Colonic mucosa (tissue), 4 donors: ENCODE results near the gene B3GNT8. TPM values are rescaled to one million over a fixed set of nuclear protein-coding genes. Genes with fewer than 3 reads are reported as not detected.
"Not testable (repeated sequence)": the region's sequence is repeated elsewhere in the genome, so short reads cannot be mapped to it uniquely, and the experiment has no call there.

Experiments
- DNase-seq: peaks from one replicate; pipeline ENCODE4 v3.0.0-alpha.2; 2020
- H3K27ac ChIP-seq: fragments of 200-600 bp; one replicate; pipeline ENCODE4 v1.8.0; 2021
- H3K27me3 ChIP-seq: fragments of 200-600 bp; one replicate; pipeline ENCODE4 v1.8.0; 2021
- H3K36me3 ChIP-seq: fragments of 200-600 bp; one replicate; pipeline ENCODE4 v1.8.0; 2021
- H3K4me1 ChIP-seq: fragments of 200-600 bp; one replicate; pipeline ENCODE4 v1.8.0; 2021; ENCODE audit warnings: mild to moderate bottlenecking
- H3K4me3 ChIP-seq: fragments of 200-600 bp; one replicate; pipeline ENCODE4 v1.8.0; 2021
- H3K9ac ChIP-seq, 2 donors: one replicate each; pipeline ENCODE4 v1.7.0; 2013; ENCODE audit warnings: control low read depth in 2 of 2, low read depth in 2 of 2, low read length in 2 of 2
- H3K9me3 ChIP-seq: fragments of 200-600 bp; one replicate; pipeline ENCODE4 v1.8.0; 2021
- intact Hi-C: fragments of 100-400 bp; cut with DNase I; formaldehyde crosslinking; loops from one replicate; pipeline ENCODE4 v1.14.1; 2022
- total RNA-seq, 2 donors: library from RNA; stranded (reverse); fragmentation: NEBNext Ultra II Directional in 1 of 2; extraction: Animal tissue kit (Norgen Biotek cat#: 25700) in 1 of 2; gene quantifications; one replicate each; pipeline ENCODE4 v1.2.1, GENCODE V29; 2021
- TF ChIP-seq, protein P1 (sequence below): fragments of 200-600 bp; IDR thresholded peaks from one replicate; pipeline ENCODE4 v1.8.0; 2022; ENCODE audit warnings: antibody characterized with exemption, mild to moderate bottlenecking
- donor health status: healthy.
- donor health status: DM: no; HTN: no; CAD: no.
- donor health status: DM: no; HTN: no; CAD: no.

B3GNT8 gene
- total RNA-seq, 2 donors from 2014 or later: 26.5 to 34.1 TPM

DNA sequence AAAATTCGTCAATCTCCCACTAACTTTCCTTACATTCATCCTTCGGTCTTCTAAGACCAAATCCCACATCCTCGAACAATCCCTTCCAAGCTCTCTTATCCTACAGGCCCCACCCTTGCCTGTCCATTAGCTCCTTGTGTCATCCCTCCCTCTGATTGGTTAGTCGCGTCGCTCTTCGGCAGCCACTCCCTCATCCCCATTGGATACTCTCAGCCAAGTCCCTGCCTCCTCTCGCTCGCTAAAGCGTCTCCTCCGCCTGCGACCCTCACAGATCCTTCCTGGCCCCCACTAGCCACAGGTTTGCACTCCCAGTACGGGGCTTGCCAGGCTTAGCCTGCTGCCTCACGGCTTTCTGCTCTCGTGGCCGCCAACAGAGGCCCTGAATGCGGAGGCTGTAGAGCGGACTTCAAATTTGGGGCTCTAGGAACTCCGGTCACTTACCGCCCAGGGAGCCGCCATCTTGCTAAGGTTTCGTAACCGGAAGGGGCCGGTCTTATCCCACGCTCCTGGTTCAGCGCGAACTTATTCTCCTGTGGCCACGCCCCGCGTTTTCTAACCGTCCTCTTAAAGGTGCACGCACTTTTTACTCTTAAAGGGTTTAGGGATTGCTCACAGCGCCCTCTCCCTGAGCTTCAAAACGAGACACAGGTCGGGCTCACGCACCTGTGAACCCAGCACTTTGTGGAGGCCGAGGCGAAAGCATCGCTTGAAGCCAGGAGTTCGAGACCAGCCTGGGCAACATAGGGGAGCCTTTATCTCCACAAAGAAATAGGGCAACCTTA, 12.5 kb upstream of the B3GNT8 start, which contains the start of gene DMAC2:
Gene DMAC2, minus strand, starts transcription at position 472 of the 782 bp plus-strand sequence. Its CDS starts 13 bp downstream, at position 459.
- Histone ChIP-seq H3K27me3 (no peaks in the 10 kb centered on the region), H3K4me1 (peaks cover 3% of the 10 kb centered on the region), H3K36me3 (no peaks in the 10 kb centered on the region), H3K9me3 (no peaks in the 10 kb centered on the region), H3K4me3 (peak within 1 kb of the TSS; percentile 65), H3K9ac (peak within 1 kb of the TSS; percentile 72 to 92), H3K27ac (peak within 1 kb of the TSS; percentile 91)
- DNase-seq: peak; percentile 99
- intact Hi-C loops: loop anchor here (10.0 kb wide), 2 partner anchors 95 to 115 kb away; no protein-coding TSS in a partner anchor
- TF ChIP-seq, protein P1, sequence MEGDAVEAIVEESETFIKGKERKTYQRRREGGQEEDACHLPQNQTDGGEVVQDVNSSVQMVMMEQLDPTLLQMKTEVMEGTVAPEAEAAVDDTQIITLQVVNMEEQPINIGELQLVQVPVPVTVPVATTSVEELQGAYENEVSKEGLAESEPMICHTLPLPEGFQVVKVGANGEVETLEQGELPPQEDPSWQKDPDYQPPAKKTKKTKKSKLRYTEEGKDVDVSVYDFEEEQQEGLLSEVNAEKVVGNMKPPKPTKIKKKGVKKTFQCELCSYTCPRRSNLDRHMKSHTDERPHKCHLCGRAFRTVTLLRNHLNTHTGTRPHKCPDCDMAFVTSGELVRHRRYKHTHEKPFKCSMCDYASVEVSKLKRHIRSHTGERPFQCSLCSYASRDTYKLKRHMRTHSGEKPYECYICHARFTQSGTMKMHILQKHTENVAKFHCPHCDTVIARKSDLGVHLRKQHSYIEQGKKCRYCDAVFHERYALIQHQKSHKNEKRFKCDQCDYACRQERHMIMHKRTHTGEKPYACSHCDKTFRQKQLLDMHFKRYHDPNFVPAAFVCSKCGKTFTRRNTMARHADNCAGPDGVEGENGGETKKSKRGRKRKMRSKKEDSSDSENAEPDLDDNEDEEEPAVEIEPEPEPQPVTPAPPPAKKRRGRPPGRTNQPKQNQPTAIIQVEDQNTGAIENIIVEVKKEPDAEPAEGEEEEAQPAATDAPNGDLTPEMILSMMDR: peak; percentile 26

DNA sequence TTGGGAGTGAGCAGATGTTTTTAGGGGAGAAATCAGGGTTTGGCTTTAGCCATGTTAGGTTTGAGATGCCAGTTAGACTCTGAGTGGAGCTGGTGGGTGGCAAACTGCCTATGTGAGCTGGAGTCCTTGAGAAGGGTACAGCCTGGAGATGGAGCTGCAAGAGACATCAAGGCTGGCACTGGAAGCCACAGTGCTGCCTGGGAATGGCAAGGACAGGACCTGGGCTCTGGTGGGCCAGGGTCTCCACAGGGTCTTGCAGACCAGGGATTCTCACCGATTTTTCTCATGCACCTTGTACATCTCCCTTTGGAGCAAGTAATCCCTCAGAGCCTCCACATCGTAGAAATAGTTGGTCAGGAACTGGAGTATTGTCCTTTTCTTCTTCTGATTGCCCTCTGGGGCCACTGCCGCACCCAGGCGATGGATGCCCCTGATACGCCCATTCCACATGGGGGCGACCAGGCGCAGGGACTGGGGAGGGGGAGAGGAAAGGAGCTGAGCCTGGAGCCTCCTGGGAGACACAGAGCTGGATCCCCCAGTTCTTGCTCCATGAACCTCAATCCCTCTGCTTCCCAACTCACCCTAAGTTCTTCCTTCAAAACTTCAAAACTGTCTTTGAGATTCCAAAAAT, 10.9 kb upstream of the B3GNT8 start:
- no peak overlapping the region for H3K27ac ChIP-seq
- no peaks in the 10 kb centered on the region for H3K36me3 ChIP-seq
- no peaks in the 10 kb centered on the region for H3K9me3 ChIP-seq
- TF ChIP-seq, protein P1: no peak
- H3K4me1 ChIP-seq: peaks cover 3% of the 10 kb centered on the region
- DNase-seq: no peak
- no peak overlapping the region for H3K9ac ChIP-seq
- intact Hi-C loops: loop anchor here (10.0 kb wide), 1 partner anchor 113 kb away; no protein-coding TSS in a partner anchor
- no peak overlapping the region for H3K4me3 ChIP-seq
- H3K27me3 ChIP-seq: no peaks in the 10 kb centered on the region

DNA sequence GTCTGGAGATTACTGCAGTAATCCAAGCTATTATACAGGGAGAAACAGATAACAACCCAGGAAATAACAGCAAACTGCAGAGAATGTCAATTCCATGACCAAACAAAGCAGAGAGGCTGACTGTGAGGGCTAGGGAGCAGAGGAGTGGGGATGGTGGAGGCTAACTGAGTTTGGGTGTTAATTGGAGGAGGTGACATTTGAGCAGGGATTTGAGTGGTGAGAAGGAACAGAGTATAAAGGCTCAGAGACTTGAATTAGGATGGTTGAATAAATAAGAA, 9.4 kb upstream of the B3GNT8 start:
- DNase-seq: no peak
- H3K36me3 ChIP-seq: no peaks in the 10 kb centered on the region

DNA sequence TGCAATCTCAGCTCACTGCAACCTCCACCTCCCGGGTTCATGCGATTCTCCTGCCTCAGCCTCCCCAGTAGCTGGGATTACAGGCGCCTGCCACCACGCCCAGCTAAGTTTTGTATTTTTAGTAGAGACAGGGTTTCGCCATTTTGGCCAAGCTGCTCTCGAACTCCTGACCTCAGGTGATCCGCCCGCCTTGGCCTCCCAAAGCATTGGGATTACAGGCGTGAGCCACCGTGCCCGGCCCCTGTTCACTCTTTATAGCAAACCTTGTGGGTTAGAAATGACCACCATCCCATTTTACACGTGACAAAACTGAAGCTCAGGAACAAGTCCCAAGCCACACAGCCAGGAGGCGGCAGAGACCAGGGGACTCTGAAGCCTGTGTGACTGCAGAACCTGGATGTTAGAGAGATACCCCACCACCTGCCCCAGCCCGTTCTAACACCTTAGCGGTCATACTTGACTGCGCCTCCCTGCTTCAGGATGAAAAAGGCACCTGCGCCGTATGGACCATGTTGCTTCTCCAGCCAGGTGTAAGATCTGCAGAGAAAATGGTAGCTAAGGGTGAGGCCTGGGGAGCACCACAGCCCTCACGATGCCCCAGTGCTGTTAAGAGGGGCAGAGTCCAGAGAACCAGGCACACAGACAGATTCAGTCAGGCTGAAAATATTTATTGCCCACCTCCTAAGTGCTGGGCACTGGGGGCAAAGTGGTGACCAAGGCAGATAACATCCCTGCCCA, 8.9 kb upstream of the B3GNT8 start:
- no peak overlapping the region for H3K9ac ChIP-seq

More for the DNA sequence above, 9.4 kb upstream of the B3GNT8 start:
- Histone ChIP-seq H3K9me3 (no peaks in the 10 kb centered on the region), H3K4me3 (no peak overlapping the region), H3K4me1 (peaks cover 3% of the 10 kb centered on the region), H3K9ac (peak overlapping the region in 1 of 2 donors; percentile 34), H3K27me3 (no peaks in the 10 kb centered on the region), H3K27ac (peak overlapping the region; percentile 17)
- TF ChIP-seq, protein P1: no peak
- intact Hi-C loops: loop anchor here (10.0 kb wide), 1 partner anchor 112 kb away; no protein-coding TSS in a partner anchor

DNA sequence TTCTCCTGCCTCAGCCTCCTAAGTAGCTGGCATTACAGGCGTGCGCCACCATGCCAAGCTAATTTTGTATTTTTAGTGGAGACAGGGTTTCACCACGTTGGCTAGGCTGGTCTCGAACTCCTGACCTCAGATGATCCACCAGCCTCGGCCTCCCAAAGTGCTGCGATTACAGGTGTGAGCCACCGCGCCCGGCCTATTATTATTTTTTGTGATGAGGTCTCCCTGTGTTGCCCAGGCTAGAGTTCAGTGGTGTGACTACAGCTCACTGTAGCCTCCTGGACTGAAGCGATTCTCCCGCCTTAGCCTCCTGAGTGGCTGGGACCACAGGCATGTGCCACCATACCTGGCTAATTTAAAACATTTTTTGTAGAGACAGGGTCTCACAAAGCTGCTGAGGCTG, 8.2 kb upstream of the B3GNT8 start:
- H3K27me3 ChIP-seq, H3K27ac ChIP-seq, H3K9ac ChIP-seq, H3K4me3 ChIP-seq, H3K36me3 ChIP-seq, H3K9me3 ChIP-seq, H3K4me1 ChIP-seq, DNase-seq: not testable (repeated sequence)
- intact Hi-C loops: loop anchor here (10.0 kb wide), 1 partner anchor 111 kb away; no protein-coding TSS in a partner anchor

More for the DNA sequence above, 8.9 kb upstream of the B3GNT8 start:
- TF ChIP-seq, protein P1: no peak
- no peaks in the 10 kb centered on the region for H3K27me3 ChIP-seq
- intact Hi-C loops: loop anchor here (10.0 kb wide), 1 partner anchor 111 kb away; no protein-coding TSS in a partner anchor
- no peaks in the 10 kb centered on the region for H3K36me3 ChIP-seq
- DNase-seq: no peak
- H3K4me1 ChIP-seq: peaks cover 3% of the 10 kb centered on the region
- no peak overlapping the region for H3K27ac ChIP-seq
- no peak overlapping the region for H3K4me3 ChIP-seq
- no peaks in the 10 kb centered on the region for H3K9me3 ChIP-seq
